Neural cell (in vitro differentiated cells): ENCODE data around the gene DSG3. TPM values are rescaled to one million over a fixed set of nuclear protein-coding genes. Genes with fewer than 3 reads are reported as not detected.

Experiments used
- H2AFZ ChIP-seq: fragments of 200-600, 300-800 bp; sonication (generic), shearing (Covaris generic); 2 replicates; pipeline ENCODE4 v1.6.0; 2014; ENCODE audit warnings: low read depth, mild to moderate bottlenecking, antibody characterized with exemption, low read length, moderate library complexity
- H3F3A ChIP-seq: fragments of 200-600 bp; shearing (Covaris generic); 2 replicates; pipeline ENCODE4 v1.6.1; 2016; ENCODE audit warnings: mild to moderate bottlenecking, moderate library complexity, mixed read lengths, antibody characterized with exemption, low read length; ENCODE audit not compliant: insufficient read depth, poor library complexity, severe bottlenecking
- H3K27ac ChIP-seq: fragments of 200-600, 300-800 bp; sonication (generic), shearing (Covaris generic); 2 replicates; pipeline ENCODE4 v1.5.1; 2014; ENCODE audit warnings: mild to moderate bottlenecking, low read length, moderate library complexity
- H3K27me3 ChIP-seq: fragments of 300-800, 200-600 bp; sonication (generic), shearing (Covaris generic); 2 replicates; pipeline ENCODE4 v1.6.0; 2014; ENCODE audit warnings: mild to moderate bottlenecking, low read depth, low read length, moderate library complexity; ENCODE audit not compliant: insufficient read depth
- H3K36me3 ChIP-seq: fragments of 300-800, 200-600 bp; sonication (generic), shearing (Covaris generic); 2 replicates; pipeline ENCODE4 v1.5.1; 2014; ENCODE audit warnings: mild to moderate bottlenecking, antibody characterized with exemption, low read length, moderate library complexity; ENCODE audit not compliant: insufficient read depth
- H3K4me2 ChIP-seq: fragments of 300-800, 200-600 bp; sonication (generic), shearing (Covaris generic); 2 replicates; pipeline ENCODE4 v1.6.0; 2014; ENCODE audit warnings: mild to moderate bottlenecking, low read length
- H3K4me3 ChIP-seq: fragments of 300-800, 200-600 bp; sonication (generic), shearing (Covaris generic); 2 replicates; pipeline ENCODE4 v1.5.1; 2014; ENCODE audit warnings: mild to moderate bottlenecking, low read length, moderate library complexity
- H3K79me2 ChIP-seq: fragments of 200-600 bp; shearing (Covaris generic); replicated peaks from 2 replicates; pipeline ENCODE4 v1.6.0; 2014; ENCODE audit warnings: mild to moderate bottlenecking, low read length, moderate library complexity; ENCODE audit not compliant: insufficient read depth
- H3K9ac ChIP-seq: fragments of 300-800, 200-600 bp; sonication (generic), shearing (Covaris generic); 2 replicates; pipeline ENCODE4 v1.6.1; 2016; ENCODE audit warnings: mild to moderate bottlenecking, low read length, mixed read lengths
- H3K9me2 ChIP-seq: fragments of 200-600 bp; shearing (Covaris generic); 2 replicates; pipeline ENCODE4 v1.6.1; 2016; ENCODE audit warnings: mild to moderate bottlenecking, low read length, mixed read lengths; ENCODE audit not compliant: insufficient read depth
- H3K9me3 ChIP-seq: fragments of 200-600, 300-800 bp; sonication (generic), shearing (Covaris generic); 2 replicates; pipeline ENCODE4 v1.6.1; 2016; ENCODE audit warnings: mild to moderate bottlenecking, mixed run types, low read length, moderate library complexity, mixed read lengths
- H4K20me1 ChIP-seq: fragments of 200-600 bp; shearing (Covaris generic); 2 replicates; pipeline ENCODE4 v1.6.1; 2016; ENCODE audit warnings: mild to moderate bottlenecking, mixed run types; ENCODE audit not compliant: insufficient read depth
- EP300 ChIP-seq: fragments of 450-650 bp; conservative IDR thresholded peaks from 2 replicates; pipeline ENCODE4 v1.6.1; 2014; ENCODE audit warnings: antibody characterized with exemption, mild to moderate bottlenecking, moderate library complexity; ENCODE audit not compliant: poor library complexity, severe bottlenecking
- EZH2 ChIP-seq: fragments of 200-600, 300-800 bp; shearing (Covaris generic), sonication (generic); IDR thresholded peaks from 2 replicates; pipeline ENCODE4 v1.6.1; 2014; ENCODE audit warnings: antibody characterized with exemption, low read length, borderline replicate concordance, mild to moderate bottlenecking; ENCODE audit not compliant: insufficient read depth, poor library complexity, severe bottlenecking
- MXI1 ChIP-seq: fragments of 450-650 bp; conservative IDR thresholded peaks from 2 replicates; pipeline ENCODE4 v1.6.1; 2014; ENCODE audit warnings: antibody characterized with exemption, mild to moderate bottlenecking; ENCODE audit not compliant: poor library complexity, severe bottlenecking
- POLR2AphosphoS5 ChIP-seq: IDR thresholded peaks from 2 replicates; pipeline ENCODE4 v1.6.1; 2012
- RAD21 ChIP-seq: fragments of 450-650 bp; conservative IDR thresholded peaks from 2 replicates; pipeline ENCODE4 v1.6.1; 2014; ENCODE audit warnings: antibody characterized with exemption, mild to moderate bottlenecking, moderate library complexity
- SMC3 ChIP-seq: fragments of 450-650 bp; conservative IDR thresholded peaks from 2 replicates; pipeline ENCODE4 v1.6.1; 2014; ENCODE audit warnings: antibody characterized with exemption, mild to moderate bottlenecking, moderate library complexity; ENCODE audit not compliant: poor library complexity
- TAF1 ChIP-seq: IDR thresholded peaks from 2 replicates; pipeline ENCODE4 v1.6.1; 2012; ENCODE audit warnings: low read depth
- polyA minus RNA-seq: library from RNA; depleted of rRNA, polyadenylated mRNA; stranded (reverse); fragments of >200 nt; gene quantifications from 2 replicates; pipeline ENCODE4 v1.2.3, GENCODE V29; 2014
- polyA plus RNA-seq: library from polyadenylated mRNA; depleted of rRNA; stranded (reverse); fragments of >200 nt; gene quantifications from 2 replicates; pipeline ENCODE4 v1.2.3, GENCODE V29; 2014
- TF ChIP-seq, protein P1 (sequence below): fragments of 450-650 bp; IDR thresholded peaks from 2 replicates; pipeline ENCODE4 v1.5.1; 2014; ENCODE audit warnings: antibody characterized with exemption, mild to moderate bottlenecking, moderate library complexity; ENCODE audit not compliant: poor library complexity, severe bottlenecking
- TF ChIP-seq, protein P2 (sequence below): IDR thresholded peaks from 2 replicates; pipeline ENCODE4 v1.6.1; 2012; ENCODE audit warnings: borderline replicate concordance

Gene DSG3, protein sequence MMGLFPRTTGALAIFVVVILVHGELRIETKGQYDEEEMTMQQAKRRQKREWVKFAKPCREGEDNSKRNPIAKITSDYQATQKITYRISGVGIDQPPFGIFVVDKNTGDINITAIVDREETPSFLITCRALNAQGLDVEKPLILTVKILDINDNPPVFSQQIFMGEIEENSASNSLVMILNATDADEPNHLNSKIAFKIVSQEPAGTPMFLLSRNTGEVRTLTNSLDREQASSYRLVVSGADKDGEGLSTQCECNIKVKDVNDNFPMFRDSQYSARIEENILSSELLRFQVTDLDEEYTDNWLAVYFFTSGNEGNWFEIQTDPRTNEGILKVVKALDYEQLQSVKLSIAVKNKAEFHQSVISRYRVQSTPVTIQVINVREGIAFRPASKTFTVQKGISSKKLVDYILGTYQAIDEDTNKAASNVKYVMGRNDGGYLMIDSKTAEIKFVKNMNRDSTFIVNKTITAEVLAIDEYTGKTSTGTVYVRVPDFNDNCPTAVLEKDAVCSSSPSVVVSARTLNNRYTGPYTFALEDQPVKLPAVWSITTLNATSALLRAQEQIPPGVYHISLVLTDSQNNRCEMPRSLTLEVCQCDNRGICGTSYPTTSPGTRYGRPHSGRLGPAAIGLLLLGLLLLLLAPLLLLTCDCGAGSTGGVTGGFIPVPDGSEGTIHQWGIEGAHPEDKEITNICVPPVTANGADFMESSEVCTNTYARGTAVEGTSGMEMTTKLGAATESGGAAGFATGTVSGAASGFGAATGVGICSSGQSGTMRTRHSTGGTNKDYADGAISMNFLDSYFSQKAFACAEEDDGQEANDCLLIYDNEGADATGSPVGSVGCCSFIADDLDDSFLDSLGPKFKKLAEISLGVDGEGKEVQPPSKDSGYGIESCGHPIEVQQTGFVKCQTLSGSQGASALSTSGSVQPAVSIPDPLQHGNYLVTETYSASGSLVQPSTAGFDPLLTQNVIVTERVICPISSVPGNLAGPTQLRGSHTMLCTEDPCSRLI
- polyA plus RNA-seq, result not detected in 2 replicates
- polyA minus RNA-seq, result not detected in 2 replicates

DNA sequence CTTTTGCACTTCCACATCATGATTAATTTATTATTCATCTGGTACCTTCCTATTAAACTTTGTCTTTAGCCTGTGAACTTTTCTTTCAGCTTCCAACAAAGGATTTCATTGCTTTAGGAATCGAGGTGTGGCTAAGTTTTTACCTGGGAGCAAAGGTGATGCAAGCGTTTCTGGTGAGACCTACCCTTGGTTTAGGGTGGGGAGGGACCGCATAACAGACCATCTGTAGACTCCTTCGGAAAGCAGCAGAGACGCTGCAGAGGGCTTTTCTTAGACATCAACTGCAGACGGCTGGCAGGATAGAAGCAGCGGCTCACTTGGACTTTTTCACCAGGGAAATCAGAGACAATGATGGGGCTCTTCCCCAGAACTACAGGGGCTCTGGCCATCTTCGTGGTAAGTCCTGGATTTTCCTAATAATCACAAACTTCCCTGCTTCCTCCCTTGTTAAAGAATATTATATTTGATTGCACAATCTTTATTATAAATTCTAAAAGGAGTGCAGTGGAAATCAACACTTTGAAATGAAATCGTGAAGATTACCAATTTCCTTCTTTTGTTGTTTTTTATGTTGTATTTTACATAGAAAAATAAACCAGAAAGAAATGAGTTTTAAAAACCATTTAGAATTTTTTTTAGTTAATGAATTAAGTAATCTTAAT, at the start of gene DSG3:
Gene DSG3, plus strand, starts transcription at position 212 of the 662 bp plus-strand sequence. Its CDS starts 137 bp downstream, at position 349.
- no peaks in the 10 kb centered on the region for H3K9me3 ChIP-seq
- no peak for TF ChIP-seq TAF1
- H3K36me3 ChIP-seq, result no peaks in the 10 kb centered on the region
- H3K4me2 ChIP-seq, result no peak within 1 kb of the TSS
- H4K20me1 ChIP-seq, result no peaks in the 10 kb centered on the region
- no peaks in the 10 kb centered on the region for H3K79me2 ChIP-seq
- H2AFZ ChIP-seq, result no peak within 1 kb of the TSS
- H3K9me2 ChIP-seq, result no peaks in the 10 kb centered on the region
- no peaks in the 10 kb centered on the region for H3F3A ChIP-seq
- H3K27ac ChIP-seq, result no peak within 1 kb of the TSS
- no peak within 1 kb of the TSS for H3K9ac ChIP-seq
- H3K27me3 ChIP-seq, result no peaks in the 10 kb centered on the region
- no peak within 1 kb of the TSS for H3K4me3 ChIP-seq

DNA sequence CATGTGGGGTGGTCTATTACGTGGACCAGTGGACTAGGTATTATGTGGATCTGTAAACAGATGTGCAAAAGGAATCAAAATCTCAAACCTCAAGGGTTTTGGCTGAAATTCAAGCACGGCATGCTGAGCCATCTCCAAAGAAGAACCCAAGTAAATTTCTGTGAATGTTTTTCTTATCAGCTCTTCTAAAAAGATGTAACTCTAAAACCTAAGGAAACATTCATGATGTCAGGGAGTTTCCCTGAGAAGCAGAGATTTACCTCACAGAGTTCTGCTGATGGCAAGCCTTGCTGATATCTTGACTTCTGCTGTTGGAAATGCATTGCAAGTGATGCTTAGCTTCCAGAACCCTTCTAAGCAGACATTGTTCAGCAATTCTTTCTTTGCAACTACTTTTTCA, 49.4 kb upstream of the DSG3 start:
- H3F3A ChIP-seq, result no peaks in the 10 kb centered on the region
- H3K4me3 ChIP-seq, result no peak overlapping the region
- no peaks in the 10 kb centered on the region for H4K20me1 ChIP-seq
- no peaks in the 10 kb centered on the region for H3K79me2 ChIP-seq
- no peak overlapping the region for H3K9ac ChIP-seq
- no peaks in the 10 kb centered on the region for H3K9me3 ChIP-seq
- H3K36me3 ChIP-seq, result no peaks in the 10 kb centered on the region
- no peaks in the 10 kb centered on the region for H3K27me3 ChIP-seq
- TF ChIP-seq EP300 (no peak), RAD21 (no peak), TAF1 (no peak), POLR2AphosphoS5 (no peak), MXI1 (no peak), EZH2 (no peak), SMC3 (no peak)
- TF ChIP-seq, protein P1, sequence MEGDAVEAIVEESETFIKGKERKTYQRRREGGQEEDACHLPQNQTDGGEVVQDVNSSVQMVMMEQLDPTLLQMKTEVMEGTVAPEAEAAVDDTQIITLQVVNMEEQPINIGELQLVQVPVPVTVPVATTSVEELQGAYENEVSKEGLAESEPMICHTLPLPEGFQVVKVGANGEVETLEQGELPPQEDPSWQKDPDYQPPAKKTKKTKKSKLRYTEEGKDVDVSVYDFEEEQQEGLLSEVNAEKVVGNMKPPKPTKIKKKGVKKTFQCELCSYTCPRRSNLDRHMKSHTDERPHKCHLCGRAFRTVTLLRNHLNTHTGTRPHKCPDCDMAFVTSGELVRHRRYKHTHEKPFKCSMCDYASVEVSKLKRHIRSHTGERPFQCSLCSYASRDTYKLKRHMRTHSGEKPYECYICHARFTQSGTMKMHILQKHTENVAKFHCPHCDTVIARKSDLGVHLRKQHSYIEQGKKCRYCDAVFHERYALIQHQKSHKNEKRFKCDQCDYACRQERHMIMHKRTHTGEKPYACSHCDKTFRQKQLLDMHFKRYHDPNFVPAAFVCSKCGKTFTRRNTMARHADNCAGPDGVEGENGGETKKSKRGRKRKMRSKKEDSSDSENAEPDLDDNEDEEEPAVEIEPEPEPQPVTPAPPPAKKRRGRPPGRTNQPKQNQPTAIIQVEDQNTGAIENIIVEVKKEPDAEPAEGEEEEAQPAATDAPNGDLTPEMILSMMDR, result no peak
- TF ChIP-seq, protein P2, sequence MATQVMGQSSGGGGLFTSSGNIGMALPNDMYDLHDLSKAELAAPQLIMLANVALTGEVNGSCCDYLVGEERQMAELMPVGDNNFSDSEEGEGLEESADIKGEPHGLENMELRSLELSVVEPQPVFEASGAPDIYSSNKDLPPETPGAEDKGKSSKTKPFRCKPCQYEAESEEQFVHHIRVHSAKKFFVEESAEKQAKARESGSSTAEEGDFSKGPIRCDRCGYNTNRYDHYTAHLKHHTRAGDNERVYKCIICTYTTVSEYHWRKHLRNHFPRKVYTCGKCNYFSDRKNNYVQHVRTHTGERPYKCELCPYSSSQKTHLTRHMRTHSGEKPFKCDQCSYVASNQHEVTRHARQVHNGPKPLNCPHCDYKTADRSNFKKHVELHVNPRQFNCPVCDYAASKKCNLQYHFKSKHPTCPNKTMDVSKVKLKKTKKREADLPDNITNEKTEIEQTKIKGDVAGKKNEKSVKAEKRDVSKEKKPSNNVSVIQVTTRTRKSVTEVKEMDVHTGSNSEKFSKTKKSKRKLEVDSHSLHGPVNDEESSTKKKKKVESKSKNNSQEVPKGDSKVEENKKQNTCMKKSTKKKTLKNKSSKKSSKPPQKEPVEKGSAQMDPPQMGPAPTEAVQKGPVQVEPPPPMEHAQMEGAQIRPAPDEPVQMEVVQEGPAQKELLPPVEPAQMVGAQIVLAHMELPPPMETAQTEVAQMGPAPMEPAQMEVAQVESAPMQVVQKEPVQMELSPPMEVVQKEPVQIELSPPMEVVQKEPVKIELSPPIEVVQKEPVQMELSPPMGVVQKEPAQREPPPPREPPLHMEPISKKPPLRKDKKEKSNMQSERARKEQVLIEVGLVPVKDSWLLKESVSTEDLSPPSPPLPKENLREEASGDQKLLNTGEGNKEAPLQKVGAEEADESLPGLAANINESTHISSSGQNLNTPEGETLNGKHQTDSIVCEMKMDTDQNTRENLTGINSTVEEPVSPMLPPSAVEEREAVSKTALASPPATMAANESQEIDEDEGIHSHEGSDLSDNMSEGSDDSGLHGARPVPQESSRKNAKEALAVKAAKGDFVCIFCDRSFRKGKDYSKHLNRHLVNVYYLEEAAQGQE, result no peak
- no peaks in the 10 kb centered on the region for H3K9me2 ChIP-seq
- H2AFZ ChIP-seq, result no peak overlapping the region
- no peak overlapping the region for H3K4me2 ChIP-seq
- no peak overlapping the region for H3K27ac ChIP-seq
